Upper lobe of left lung (tissue), 4 donors: Measurements from ENCODE around the gene KCNF1.
A peak's percentile ranks its signal among the peaks of the same experiment; 100 is the strongest.

Experiments used
- CTCF ChIP-seq, 6 experiments: fragments of 450-650 bp in 4 of 6; fragments of 200-600 bp in 2 of 6; sonication (generic) in 2 of 6; IDR thresholded peaks; one replicate each; pipeline ENCODE4 v1.5.1; 2016 to 2019; ENCODE audit warnings: antibody characterized with exemption in 6 of 6
- EP300 ChIP-seq, 4 donors: sonication (generic); formaldehyde crosslinking; IDR thresholded peaks; one replicate each; pipeline ENCODE4 v1.5.1; 2017; ENCODE audit warnings: antibody characterized with exemption in 4 of 4, control low read depth in 2 of 4
- POLR2A ChIP-seq, 4 donors: fragments of 450-650 bp; IDR thresholded peaks; one replicate each; pipeline ENCODE4 v1.5.1; 2016 to 2017; ENCODE audit warnings: antibody characterized with exemption in 4 of 4, mild to moderate bottlenecking in 2 of 4
- POLR2AphosphoS5 ChIP-seq, 2 donors: sonication (generic); formaldehyde crosslinking; IDR thresholded peaks; one replicate each; pipeline ENCODE4 v1.5.1; 2017; ENCODE audit warnings: antibody characterized with exemption in 2 of 2

- TF ChIP-seq POLR2A (IDR thresholded peaks at IDR 0.05) (no peak), POLR2AphosphoS5 (IDR thresholded peaks at IDR 0.05) (peak; percentile 28 to 55), CTCF (IDR thresholded peaks at IDR 0.05) (no peak), EP300 (IDR thresholded peaks at IDR 0.05) (no peak)
These were observed 20.8 kb downstream of the KCNF1 start for GRCh38 chr2:10932345-10933151.
